GM18508 (cell line): ENCODE measurements around the gene WDR55.
"Not testable (repeated sequence)": the region's sequence is repeated elsewhere in the genome, so short reads cannot be mapped to it uniquely, and the experiment has no call there.

Source experiments
- ATAC-seq: cut with Tn5 transposase; IDR thresholded peaks from one replicate; pipeline ENCODE4 v1.9.1; 2021; ENCODE audit warnings: moderate number of reproducible peaks; ENCODE audit not compliant: insufficient read depth, unreplicated experiment

Gene WDR55

DNA sequence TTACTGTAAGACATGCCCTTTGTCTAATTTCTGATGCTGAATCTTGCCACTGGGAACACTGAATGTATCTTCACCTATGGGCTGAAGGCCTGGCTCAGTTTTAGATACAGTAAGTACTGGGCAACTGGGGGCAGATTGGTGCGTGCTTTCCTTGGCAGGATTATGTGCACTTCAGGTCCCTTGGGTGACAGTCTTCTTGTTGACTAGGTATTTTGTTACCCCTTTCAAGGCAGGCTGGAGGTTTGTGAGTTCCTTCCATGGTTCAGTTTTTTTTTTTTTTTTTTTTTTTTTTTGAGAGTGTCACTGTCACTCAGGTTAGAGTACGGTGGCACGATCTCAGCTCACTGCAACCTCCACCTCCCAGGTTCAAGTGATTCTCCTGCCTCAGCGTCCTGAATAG is 43.1 kb downstream of the WDR55 start:
- ATAC-seq, result no peak

GRCh38 chr5:140708787-140709186 is 44.1 kb downstream of the WDR55 start:
- not testable (repeated sequence) for ATAC-seq

DNA sequence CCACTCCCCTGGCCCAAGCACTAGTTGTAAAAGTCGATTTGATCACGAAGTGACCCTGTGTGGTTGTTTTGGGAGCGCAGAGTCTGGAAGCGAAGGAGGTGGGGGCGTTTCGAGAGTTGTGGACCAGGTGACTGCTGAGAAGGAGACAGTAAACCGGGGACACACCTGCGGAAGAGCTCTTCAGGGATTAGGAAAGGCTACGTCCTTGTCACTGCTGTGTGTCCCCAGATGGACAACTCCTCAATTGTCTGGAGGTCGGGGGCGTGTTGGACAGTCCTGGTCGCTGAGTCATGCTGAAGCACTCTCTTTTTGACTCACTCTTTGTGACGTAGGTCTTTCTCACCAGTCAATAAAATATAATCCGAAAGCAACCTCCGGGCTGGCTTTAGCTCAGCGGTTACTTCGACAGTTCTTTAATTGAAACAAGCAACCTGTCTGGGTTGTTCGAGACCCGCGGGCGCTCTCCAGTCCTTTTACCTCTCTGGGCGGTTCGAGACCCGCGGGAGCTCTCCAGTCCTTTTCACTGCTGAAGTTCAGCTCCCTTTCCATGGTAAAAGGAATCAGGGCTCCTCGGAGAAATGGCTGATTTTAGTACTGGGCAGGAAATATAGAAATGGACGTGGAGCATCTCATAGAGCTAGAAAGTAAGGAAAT is 46.3 kb downstream of the WDR55 start:
- ATAC-seq, result peak; percentile 84

DNA sequence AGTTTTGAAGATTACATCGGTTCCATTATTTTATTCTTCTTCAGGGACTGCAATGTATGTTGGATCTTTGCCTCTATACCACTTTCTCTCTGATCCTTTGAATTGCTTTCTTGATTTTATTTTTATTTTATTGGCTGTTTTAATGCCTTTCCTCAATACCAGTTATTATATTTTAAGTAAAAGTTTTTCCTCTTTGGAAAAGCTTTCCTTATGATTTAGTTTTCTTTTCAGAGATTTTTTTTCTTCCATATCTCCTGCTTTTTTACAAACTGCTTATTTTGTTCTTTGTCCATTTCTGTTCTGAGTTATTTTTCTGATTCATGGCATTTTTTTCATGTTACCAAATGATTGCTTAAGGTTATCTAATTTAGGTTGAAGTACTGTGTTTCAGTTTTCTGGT is 47.1 kb downstream of the WDR55 start:
- ATAC-seq, result no peak

DNA sequence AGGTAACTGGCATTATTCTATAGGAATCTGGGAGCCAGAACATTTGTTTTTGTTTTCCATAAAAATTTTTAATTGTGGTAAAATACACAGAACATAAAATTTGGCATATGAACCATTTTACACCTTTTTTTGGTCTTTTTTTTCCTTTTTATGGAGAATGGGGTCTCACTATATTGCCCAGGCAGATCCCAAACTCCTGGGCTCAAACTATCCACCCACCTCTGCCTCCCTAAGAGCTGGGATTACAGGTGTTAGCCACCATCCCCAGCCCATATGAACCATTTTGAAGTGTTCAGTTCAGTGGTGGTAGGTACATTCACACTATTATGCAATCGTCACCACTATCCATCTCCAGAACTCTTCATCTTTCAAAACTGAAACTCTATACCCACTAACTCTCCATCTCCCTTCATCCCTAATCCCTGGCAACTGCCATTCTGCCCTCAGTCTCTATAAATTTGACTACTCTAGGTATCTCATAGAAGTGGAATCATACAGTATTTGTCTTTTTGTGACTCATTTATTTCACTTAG is 48.9 kb downstream of the WDR55 start:
- ATAC-seq, result no peak

- not testable (repeated sequence) for ATAC-seq
Measured at GRCh38 chr5:140716238-140716637, 51.5 kb downstream of the WDR55 start.

- no peak for ATAC-seq
Measured at GRCh38 chr5:140718266-140718592, 53.5 kb downstream of the WDR55 start.

GRCh38 chr5:140720738-140721137 is 56.0 kb downstream of the WDR55 start:
- ATAC-seq, result not testable (repeated sequence)

DNA sequence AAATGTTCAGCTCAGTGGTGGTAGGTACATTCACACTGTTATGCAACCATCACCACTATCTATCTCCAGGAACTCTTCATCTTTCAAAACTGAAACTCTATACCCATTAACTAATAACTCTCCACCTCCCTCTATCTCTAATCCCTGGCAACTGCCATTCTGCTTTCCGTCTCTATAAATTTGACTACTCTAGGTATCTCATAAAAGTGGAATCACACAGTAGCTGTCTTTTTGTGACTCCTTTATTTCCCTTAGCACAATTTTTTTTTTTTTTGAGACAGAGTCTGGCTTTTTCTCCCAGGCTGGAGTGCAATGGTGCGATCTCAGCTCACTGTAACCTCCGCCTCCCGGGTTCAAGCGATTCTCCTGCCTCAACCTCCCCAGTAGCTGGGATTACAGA is 56.7 kb downstream of the WDR55 start:
- not testable (repeated sequence) for ATAC-seq
